ENCODE measurements around the gene MTUS2. TPM values are rescaled to one million over a fixed set of nuclear protein-coding genes. Genes with fewer than 3 reads are reported as not detected.

MTUS2 gene
- total and polyA plus RNA-seq, 2 donors (not counting 3 experiments of a cell fraction or from before 2014, with no cell fraction given), result not detected

DNA sequence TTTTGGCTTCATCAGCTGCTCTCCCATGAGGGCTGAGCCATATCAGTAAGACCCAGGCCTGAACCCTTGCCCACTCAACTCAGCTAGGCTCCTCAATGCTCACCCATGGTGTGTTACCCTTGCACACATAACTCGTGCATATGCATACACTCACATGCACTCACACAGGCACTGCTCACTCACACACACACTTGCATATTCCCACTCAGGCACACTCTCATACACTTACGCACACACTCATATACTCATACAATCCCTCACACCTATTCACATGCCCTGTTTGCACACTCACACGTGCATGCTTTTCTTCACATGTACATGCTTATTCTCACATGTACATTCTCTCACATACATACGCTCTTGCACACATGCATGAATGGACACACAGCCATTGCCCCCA, 681.5 kb downstream of the MTUS2 start:
- no peaks in the 10 kb centered on the region for H3K36me3 ChIP-seq (ENCODE audit: control insufficient read depth in 2 of 2, extremely low read depth in 1 of 2, insufficient read depth in 2 of 2, low read length in 2 of 2)
- FAIRE-seq, result no peak

DNA sequence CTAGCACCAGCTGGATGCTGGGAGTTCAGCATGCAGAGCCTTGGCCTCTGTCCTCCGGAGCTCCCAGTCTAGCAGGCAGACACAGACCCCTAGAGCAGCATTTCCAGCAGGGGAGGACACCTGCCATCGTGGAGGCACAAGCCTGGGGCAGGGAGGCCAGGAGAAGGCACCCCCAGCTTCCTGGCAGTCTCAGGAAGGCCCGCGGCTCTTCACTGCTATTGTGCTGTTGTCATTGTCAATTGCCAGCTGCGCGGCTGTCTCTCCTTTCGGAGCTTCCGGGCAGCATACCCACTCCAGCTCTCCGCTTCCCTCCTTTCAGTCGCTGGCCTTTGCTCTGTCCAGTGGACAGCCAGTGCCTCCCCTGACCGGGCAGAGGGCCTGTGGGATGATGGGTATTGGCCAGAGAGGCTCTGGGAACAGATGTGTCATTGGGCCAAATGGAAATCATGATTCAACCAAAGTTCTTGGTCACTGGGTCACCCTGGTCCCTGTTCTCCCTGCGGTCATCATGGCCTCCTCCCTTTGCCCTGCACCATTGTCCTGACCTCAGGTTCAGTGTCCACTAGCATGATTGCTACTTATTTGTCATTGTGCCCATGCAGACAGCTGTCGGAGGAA, 682.4 kb downstream of the MTUS2 start:
- H3K9me1 ChIP-seq (replicated peaks; ENCODE audit: control insufficient read depth, extremely low read depth, insufficient read depth, low read length), result no peaks in the 10 kb centered on the region
- H3K9me3 ChIP-seq (replicated peaks; ENCODE audit: control insufficient read depth, insufficient read depth, low read length), result no peaks in the 10 kb centered on the region
- FAIRE-seq (no peak), DNase-seq (ENCODE audit: low read depth, low spot score) (no peak)
- no peak overlapping the region for H2AFZ ChIP-seq (ENCODE audit: low read depth, low read length)
- dilution Hi-C loops (cut with MboI; ENCODE audit: extremely low pct_ligation_motif_present, low sequenced_read_pairs), result no loop called here
- no peaks in the 10 kb centered on the region for H4K20me1 ChIP-seq (replicated peaks; ENCODE audit: control insufficient read depth, extremely low read depth, insufficient read depth, low read length)
- no peak overlapping the region for H3K4me2 ChIP-seq (ENCODE audit: insufficient read depth, low read length)
- H3K27ac ChIP-seq (ENCODE audit: insufficient read depth, low read depth, low read length), result no peak overlapping the region
- POLR2A ChIA-PET, result no interaction called here
- no peak for TF ChIP-seq POLR2A (IDR thresholded peaks at IDR 0.05; ENCODE audit: low read depth, low read length)
- no peak for TF ChIP-seq MYC (IDR thresholded peaks at IDR 0.05; ENCODE audit: low read depth, low read length)
- TF ChIP-seq, protein P1, sequence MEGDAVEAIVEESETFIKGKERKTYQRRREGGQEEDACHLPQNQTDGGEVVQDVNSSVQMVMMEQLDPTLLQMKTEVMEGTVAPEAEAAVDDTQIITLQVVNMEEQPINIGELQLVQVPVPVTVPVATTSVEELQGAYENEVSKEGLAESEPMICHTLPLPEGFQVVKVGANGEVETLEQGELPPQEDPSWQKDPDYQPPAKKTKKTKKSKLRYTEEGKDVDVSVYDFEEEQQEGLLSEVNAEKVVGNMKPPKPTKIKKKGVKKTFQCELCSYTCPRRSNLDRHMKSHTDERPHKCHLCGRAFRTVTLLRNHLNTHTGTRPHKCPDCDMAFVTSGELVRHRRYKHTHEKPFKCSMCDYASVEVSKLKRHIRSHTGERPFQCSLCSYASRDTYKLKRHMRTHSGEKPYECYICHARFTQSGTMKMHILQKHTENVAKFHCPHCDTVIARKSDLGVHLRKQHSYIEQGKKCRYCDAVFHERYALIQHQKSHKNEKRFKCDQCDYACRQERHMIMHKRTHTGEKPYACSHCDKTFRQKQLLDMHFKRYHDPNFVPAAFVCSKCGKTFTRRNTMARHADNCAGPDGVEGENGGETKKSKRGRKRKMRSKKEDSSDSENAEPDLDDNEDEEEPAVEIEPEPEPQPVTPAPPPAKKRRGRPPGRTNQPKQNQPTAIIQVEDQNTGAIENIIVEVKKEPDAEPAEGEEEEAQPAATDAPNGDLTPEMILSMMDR (IDR thresholded peaks at IDR 0.05; ENCODE audit: extremely low read depth in 1 of 2, insufficient read depth in 1 of 2, low read depth in 1 of 2, low read length in 2 of 2), result no peak
- no peak for TF ChIP-seq FOS (IDR thresholded peaks at IDR 0.05; ENCODE audit: borderline replicate concordance, insufficient read depth, low read length)
- TF ChIP-seq EZH2 (IDR thresholded peaks at IDR 0.05; ENCODE audit: borderline replicate concordance, low read depth, low read length, severe bottlenecking), result no peak
- H3K36me3 ChIP-seq (ENCODE audit: control insufficient read depth in 2 of 2, extremely low read depth in 1 of 2, insufficient read depth in 2 of 2, low read length in 2 of 2), result no peaks in the 10 kb centered on the region
- BruUV-seq (replicated peaks), result no TSS peak
- intact Hi-C loops (cut with micrococcal nuclease), result no loop called here
- H3K27me3 ChIP-seq (ENCODE audit: control insufficient read depth in 2 of 2, insufficient read depth in 2 of 2, low read length in 2 of 2), result peaks cover 10 to 12% of the 10 kb centered on the region in 2 experiments
- H3K4me3 ChIP-seq (replicated peaks in 1 of 3; ENCODE audit: insufficient read depth in 1 of 3, low read depth in 1 of 3, low read length in 3 of 3), result no peak overlapping the region
- H3K9ac ChIP-seq (replicated peaks; ENCODE audit: extremely low read depth, insufficient read depth, low read length), result no peak overlapping the region
- CTCF ChIA-PET, result interaction anchor here (1.0 to 10.8 kb wide), 4 partner anchors 17 to 610 kb away, joined by 3 to 301 read pairs (median 11); no protein-coding TSS in a partner anchor
- no peaks in the 10 kb centered on the region for H3K4me1 ChIP-seq (ENCODE audit: control insufficient read depth, extremely low read depth, insufficient read depth, low read length)
- no peaks in the 10 kb centered on the region for H3K79me2 ChIP-seq (ENCODE audit: control insufficient read depth, insufficient read depth, low read length)

More for the DNA sequence above, 681.5 kb downstream of the MTUS2 start:
- Histone ChIP-seq H3K27ac (ENCODE audit: insufficient read depth, low read depth, low read length) (no peak overlapping the region), H3K9me3 (replicated peaks; ENCODE audit: control insufficient read depth, insufficient read depth, low read length) (no peaks in the 10 kb centered on the region), H3K79me2 (ENCODE audit: control insufficient read depth, insufficient read depth, low read length) (no peaks in the 10 kb centered on the region), H3K4me1 (ENCODE audit: control insufficient read depth, extremely low read depth, insufficient read depth, low read length) (no peaks in the 10 kb centered on the region), H4K20me1 (replicated peaks; ENCODE audit: control insufficient read depth, extremely low read depth, insufficient read depth, low read length) (no peaks in the 10 kb centered on the region), H3K9ac (replicated peaks; ENCODE audit: extremely low read depth, insufficient read depth, low read length) (no peak overlapping the region), H3K4me2 (ENCODE audit: insufficient read depth, low read length) (no peak overlapping the region), H3K4me3 (replicated peaks in 1 of 3; ENCODE audit: insufficient read depth in 1 of 3, low read depth in 1 of 3, low read length in 3 of 3) (no peak overlapping the region), H2AFZ (ENCODE audit: low read depth, low read length) (no peak overlapping the region), H3K27me3 (ENCODE audit: control insufficient read depth in 2 of 2, insufficient read depth in 2 of 2, low read length in 2 of 2) (peaks cover 10 to 12% of the 10 kb centered on the region in 2 experiments), H3K9me1 (replicated peaks; ENCODE audit: control insufficient read depth, extremely low read depth, insufficient read depth, low read length) (no peaks in the 10 kb centered on the region)
- POLR2A ChIA-PET, result no interaction called here
- CTCF ChIA-PET, result interaction anchor here (3.3 to 10.8 kb wide), 2 partner anchors 30 to 205 kb away, joined by 18 to 301 read pairs; no protein-coding TSS in a partner anchor
- no peak for DNase-seq (ENCODE audit: low read depth, low spot score)
- intact Hi-C loops (cut with micrococcal nuclease), result no loop called here
- BruUV-seq (replicated peaks), result no TSS peak
- TF ChIP-seq EZH2 (IDR thresholded peaks at IDR 0.05; ENCODE audit: borderline replicate concordance, low read depth, low read length, severe bottlenecking) (no peak), POLR2A (IDR thresholded peaks at IDR 0.05; ENCODE audit: low read depth, low read length) (no peak), GATA2 (IDR thresholded peaks at IDR 0.05; ENCODE audit: insufficient read depth, insufficient read length, low read depth, low read length) (no peak), MYC (IDR thresholded peaks at IDR 0.05; ENCODE audit: low read depth, low read length) (no peak), FOS (IDR thresholded peaks at IDR 0.05; ENCODE audit: borderline replicate concordance, insufficient read depth, low read length) (no peak)
- dilution Hi-C loops (cut with MboI; ENCODE audit: extremely low pct_ligation_motif_present, low sequenced_read_pairs), result no loop called here
